ENCODE results near the gene XRN1.

XRN1 gene

DNA sequence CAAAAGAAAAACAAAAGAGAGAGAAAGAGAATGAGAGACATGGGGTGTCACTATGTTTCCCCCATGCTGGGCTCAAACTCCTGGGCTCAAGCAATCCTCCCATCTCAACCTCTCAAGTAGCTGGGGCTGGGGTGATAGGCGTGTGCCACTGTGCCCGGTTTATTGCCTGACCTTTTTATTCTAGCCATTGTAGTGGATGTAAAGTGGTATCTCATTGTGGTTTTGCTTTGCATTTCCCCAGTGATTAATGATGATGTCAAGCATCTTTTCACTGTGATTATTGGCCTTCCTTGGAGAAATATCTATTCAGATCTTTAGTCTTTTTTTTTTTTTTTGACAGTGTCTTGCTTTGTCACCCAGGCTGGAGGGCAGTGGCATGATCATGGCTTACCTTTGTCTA, 184.7 kb downstream of the XRN1 start:
- TF ChIP-seq, protein P1, sequence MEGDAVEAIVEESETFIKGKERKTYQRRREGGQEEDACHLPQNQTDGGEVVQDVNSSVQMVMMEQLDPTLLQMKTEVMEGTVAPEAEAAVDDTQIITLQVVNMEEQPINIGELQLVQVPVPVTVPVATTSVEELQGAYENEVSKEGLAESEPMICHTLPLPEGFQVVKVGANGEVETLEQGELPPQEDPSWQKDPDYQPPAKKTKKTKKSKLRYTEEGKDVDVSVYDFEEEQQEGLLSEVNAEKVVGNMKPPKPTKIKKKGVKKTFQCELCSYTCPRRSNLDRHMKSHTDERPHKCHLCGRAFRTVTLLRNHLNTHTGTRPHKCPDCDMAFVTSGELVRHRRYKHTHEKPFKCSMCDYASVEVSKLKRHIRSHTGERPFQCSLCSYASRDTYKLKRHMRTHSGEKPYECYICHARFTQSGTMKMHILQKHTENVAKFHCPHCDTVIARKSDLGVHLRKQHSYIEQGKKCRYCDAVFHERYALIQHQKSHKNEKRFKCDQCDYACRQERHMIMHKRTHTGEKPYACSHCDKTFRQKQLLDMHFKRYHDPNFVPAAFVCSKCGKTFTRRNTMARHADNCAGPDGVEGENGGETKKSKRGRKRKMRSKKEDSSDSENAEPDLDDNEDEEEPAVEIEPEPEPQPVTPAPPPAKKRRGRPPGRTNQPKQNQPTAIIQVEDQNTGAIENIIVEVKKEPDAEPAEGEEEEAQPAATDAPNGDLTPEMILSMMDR (IDR thresholded peaks at IDR 0.05; ENCODE audit: low read depth, low read length, poor library complexity, severe bottlenecking) = no peak
- no peak for TF ChIP-seq EZH2phosphoT487 (IDR thresholded peaks at IDR 0.05; ENCODE audit: borderline replicate concordance, low read length)
- Histone ChIP-seq H3F3A (ENCODE audit: control insufficient read depth, insufficient read depth) (no peaks in the 10 kb centered on the region), H3K4me1 (ENCODE audit: control insufficient read depth, low read length) (peaks cover 8% of the 10 kb centered on the region; the same call in 1 of the 2 replicates), H3K79me2 (ENCODE audit: control insufficient read depth, low read length) (no peaks in the 10 kb centered on the region), H3K9me2 (replicated peaks; ENCODE audit: control insufficient read depth, low read length) (no peaks in the 10 kb centered on the region), H3K4me2 (ENCODE audit: low read length) (no peak overlapping the region), H3K27me3 (ENCODE audit: control insufficient read depth, low read length) (no peaks in the 10 kb centered on the region), H3K36me3 (ENCODE audit: control insufficient read depth, low read length) (no peaks in the 10 kb centered on the region), H3K9me3 (ENCODE audit: control insufficient read depth, insufficient read depth, low read length) (no peaks in the 10 kb centered on the region), H4K20me1 (ENCODE audit: control insufficient read depth, insufficient read depth, low read depth, low read length) (no peaks in the 10 kb centered on the region), H3K27ac (ENCODE audit: low read depth, low read length) (no peak overlapping the region), H3K4me3 (ENCODE audit: low read length) (no peak overlapping the region)

DNA sequence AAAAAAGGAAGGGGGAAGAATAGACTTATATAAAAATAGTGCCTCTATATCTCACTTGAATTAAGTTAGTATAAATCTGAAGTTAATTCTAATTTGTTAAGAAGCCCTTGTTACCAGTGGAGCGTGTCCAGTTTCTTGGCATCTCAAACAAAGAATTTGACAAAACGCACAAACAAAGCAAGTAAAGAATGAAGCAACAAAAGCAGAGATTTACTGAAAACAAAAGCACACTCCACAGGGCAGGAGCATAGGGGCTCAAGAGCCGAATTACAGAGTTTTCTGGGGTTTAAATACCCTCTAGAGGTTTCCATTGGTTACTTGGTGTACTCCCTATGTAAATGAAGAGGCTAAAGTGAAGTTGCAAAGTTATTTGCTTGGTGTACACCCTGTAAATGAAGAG, 188.5 kb downstream of the XRN1 start:
- Histone ChIP-seq H3K4me2 (ENCODE audit: low read length) (no peak overlapping the region), H3K36me3 (ENCODE audit: control insufficient read depth, low read length) (no peaks in the 10 kb centered on the region), H3K4me1 (ENCODE audit: control insufficient read depth, low read length) (peaks cover 8% of the 10 kb centered on the region; the same call in 1 of the 2 replicates), H4K20me1 (ENCODE audit: control insufficient read depth, insufficient read depth, low read depth, low read length) (no peaks in the 10 kb centered on the region), H3K79me2 (ENCODE audit: control insufficient read depth, low read length) (no peaks in the 10 kb centered on the region), H3K9me3 (ENCODE audit: control insufficient read depth, insufficient read depth, low read length) (peaks cover 3% of the 10 kb centered on the region; the same call in 1 of the 2 replicates), H3K4me3 (ENCODE audit: low read length) (no peak overlapping the region), H3K27me3 (ENCODE audit: control insufficient read depth, low read length) (no peaks in the 10 kb centered on the region), H3K9me2 (replicated peaks; ENCODE audit: control insufficient read depth, low read length) (no peaks in the 10 kb centered on the region), H3K27ac (ENCODE audit: low read depth, low read length) (no peak overlapping the region), H3F3A (ENCODE audit: control insufficient read depth, insufficient read depth) (no peaks in the 10 kb centered on the region)
- no peak for TF ChIP-seq EZH2phosphoT487 (IDR thresholded peaks at IDR 0.05; ENCODE audit: borderline replicate concordance, low read length)
- TF ChIP-seq, protein P1 (IDR thresholded peaks at IDR 0.05; ENCODE audit: low read depth, low read length, poor library complexity, severe bottlenecking) = no peak

DNA sequence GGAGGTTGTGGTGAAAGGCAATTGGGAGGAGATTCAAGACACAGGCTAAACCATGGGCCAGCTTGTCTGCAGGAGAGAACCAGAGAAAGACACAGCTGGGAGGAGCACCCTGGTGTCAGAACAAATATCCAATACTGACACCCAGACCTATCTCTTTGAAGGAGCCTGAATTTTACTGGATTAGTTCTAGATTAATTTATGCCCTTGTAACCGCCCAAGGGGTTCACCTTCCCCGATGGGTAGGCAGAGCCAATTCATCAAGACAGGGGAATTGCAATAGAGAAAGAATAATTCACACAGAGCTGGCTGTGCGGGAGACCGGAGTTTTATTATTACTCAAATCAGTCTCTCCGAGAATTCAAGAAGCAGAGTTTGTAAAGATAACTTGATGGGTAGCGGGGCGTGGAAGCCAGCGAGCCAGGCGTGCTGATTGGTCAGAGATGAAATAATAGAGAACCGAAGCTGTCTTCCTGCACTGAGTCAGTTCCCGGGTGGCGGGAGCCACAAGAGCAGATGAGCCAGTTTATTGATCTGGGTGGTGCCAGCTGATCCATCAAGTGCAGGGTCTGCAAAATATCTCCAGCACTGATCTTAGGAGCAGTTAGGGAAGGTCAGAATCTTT, 191.0 kb downstream of the XRN1 start:
- TF ChIP-seq, protein P1 (IDR thresholded peaks at IDR 0.05; ENCODE audit: low read depth, low read length, poor library complexity, severe bottlenecking) = no peak
- TF ChIP-seq EZH2phosphoT487 (IDR thresholded peaks at IDR 0.05; ENCODE audit: borderline replicate concordance, low read length) = no peak
- H3K27ac ChIP-seq (ENCODE audit: low read depth, low read length) = no peak overlapping the region
- H4K20me1 ChIP-seq (ENCODE audit: control insufficient read depth, insufficient read depth, low read depth, low read length) = no peaks in the 10 kb centered on the region
- 0 out of 2 replicates have a peak, but pooled peaks cover 3% of the 10 kb centered on the region for H3K4me1 ChIP-seq (ENCODE audit: control insufficient read depth, low read length)
- H3F3A ChIP-seq (ENCODE audit: control insufficient read depth, insufficient read depth) = no peaks in the 10 kb centered on the region
- H3K9me3 ChIP-seq (ENCODE audit: control insufficient read depth, insufficient read depth, low read length) = peaks cover 4% of the 10 kb centered on the region; the same call in 1 of the 2 replicates
- no peak overlapping the region for H3K4me2 ChIP-seq (ENCODE audit: low read length)
- H3K36me3 ChIP-seq (ENCODE audit: control insufficient read depth, low read length) = no peaks in the 10 kb centered on the region
- no peak overlapping the region for H3K4me3 ChIP-seq (ENCODE audit: low read length)
- H3K27me3 ChIP-seq (ENCODE audit: control insufficient read depth, low read length) = no peaks in the 10 kb centered on the region
- no peaks in the 10 kb centered on the region for H3K79me2 ChIP-seq (ENCODE audit: control insufficient read depth, low read length)
- H3K9me2 ChIP-seq (replicated peaks; ENCODE audit: control insufficient read depth, low read length) = no peaks in the 10 kb centered on the region

Measured in DOHH2 (cell line).